HG03066 (cell line): ENCODE measurements around the gene ELL.

Experiments
- ATAC-seq: cut with Tn5 transposase; IDR thresholded peaks from one replicate; pipeline ENCODE4 v1.9.1; 2021; ENCODE audit warnings: low read depth; ENCODE audit not compliant: unreplicated experiment

ELL gene

DNA sequence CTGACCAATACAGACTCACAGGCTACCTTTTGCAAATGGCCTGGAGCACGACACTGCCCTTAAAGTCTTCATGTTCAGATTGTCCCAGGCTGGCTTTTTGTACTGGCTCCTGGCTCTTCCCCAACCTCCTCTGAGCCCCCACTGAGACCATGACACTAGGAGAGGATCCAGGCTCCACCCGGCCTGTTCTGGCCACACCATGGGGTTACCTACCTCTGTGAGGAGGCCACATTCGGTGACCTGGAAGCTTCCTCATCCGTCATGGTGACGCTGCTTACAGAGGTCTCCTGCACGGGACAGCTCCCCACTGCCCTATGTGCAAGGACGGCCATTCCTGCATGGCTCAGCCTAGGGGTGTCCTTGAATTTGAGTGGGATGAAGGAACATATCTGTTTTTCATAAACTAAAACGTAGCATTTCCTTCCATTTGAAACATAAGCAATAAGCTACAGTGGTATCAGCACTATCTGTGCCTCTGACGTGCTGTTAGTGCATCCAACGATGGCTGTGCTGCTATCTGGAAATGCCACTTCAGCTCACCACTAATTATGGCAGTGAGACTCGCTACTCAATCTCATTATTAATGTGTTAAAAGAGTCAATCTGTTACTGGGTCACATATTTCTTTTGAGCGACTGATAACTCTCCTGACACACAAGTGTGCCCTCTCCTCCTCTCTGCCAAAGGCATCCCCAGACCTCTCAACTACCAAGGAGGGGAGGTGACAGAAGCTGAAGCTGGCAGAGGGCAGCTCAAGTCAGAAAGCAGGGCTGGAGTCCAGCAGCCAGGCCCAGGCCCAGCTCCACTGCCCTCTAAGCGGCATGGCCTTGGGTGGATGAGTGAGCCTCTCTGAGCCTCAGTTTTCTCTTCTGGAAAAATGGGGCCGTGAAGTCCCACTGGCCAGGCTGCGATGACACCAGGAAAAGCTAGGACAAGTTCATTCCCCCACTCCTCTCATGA lies 29.6 kb downstream of the ELL start:
- ATAC-seq = no peak

DNA sequence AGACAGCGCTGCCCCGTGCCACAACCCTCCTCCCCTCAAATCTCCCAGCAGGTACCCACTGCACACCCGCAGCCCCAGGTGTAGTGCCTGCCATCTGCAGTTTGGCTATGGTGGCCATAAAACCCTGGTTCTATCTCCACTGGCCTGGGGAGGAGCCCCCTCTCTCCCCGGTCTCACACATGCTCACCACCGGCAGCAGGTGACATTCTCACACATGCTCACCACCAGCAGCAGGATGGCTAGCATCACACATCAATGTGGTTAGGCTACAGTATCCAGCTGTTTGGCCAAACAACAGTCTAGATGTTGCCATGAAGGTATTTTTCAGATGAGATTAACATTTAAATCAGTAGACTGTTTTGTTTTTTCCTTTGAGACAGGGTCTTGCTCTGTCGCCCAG lies 31.1 kb downstream of the ELL start:
- ATAC-seq = no peak

DNA sequence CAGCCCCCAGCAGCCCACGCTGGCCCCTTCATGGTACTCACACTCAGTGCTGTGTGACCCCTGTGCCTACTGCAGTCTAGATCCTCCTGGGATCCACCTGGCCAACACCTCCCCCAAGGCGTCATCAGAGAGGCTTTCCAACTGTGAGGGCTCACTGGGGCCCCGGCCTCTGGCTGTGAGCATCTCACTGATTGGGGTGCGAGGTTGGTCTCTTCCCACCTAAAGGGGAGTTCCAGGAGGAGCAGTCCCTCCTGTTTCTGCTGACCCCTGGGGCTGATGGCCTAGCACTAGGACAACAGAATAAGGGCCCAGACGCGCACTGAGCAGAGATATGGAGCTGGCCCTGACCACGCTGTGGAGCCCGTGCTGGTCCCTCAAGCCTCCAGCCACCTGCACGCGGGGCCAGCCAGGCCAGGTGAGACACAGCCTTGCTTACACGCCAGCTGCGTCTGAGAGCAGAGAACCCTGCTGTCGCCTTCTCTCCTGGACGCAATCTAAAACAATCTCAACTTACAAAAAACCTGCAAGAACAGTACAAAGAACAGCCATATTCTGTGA lies 32.2 kb downstream of the ELL start:
- ATAC-seq = no peak

DNA sequence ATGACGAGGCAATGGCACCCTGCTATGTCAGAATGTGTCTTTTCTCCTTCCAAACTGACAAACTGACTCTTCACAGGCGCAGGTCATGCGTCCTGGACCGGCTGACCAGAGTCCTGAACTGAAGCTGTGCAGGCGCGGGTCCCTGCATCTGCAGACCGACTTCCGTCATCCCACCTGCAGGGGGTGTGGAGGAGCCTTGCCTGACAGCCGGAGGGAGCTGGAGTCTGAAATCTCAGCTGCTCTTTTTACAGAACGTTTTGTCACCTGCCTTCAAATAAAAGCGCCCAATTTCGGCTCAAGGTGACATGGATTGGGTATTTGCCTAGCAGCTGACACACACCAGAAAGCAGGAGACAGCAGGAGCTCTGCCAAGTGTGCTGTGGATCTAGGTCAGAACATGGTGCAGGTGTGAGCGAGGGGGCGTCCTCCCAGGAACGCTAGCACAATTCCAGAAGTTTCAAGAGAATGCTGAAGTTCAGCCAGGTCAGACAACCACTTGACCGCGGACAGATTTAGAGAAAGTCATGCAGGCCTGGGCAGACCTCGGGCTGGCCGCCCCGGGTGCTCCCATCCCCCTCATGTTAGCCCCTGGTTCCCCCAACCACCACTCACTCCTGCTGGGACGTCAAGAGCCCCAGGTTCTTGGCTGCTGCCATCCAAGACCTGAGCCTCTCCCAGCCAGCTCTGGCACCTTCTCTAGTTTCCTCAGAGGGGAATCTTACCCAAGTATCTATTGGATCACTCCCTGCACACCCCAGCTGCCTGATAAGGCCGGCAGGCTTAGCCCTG lies 32.8 kb downstream of the ELL start:
- ATAC-seq = no peak

DNA sequence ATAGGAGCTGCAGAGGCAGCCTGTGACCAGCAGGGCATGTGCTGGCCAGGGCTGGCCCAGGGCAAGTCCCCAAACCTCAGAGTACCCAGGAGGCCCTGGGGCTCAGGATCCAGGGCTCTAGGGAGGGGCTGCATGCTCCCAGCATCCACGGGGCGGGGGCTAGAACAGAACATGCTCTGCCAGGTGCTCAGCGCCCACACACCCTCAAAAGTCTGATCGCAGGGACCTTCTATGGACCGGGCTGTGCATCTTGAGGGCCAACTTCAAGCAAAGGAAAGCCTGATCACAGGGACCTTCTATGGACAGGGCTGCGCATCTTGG lies 33.5 kb downstream of the ELL start:
- no peak for ATAC-seq

DNA sequence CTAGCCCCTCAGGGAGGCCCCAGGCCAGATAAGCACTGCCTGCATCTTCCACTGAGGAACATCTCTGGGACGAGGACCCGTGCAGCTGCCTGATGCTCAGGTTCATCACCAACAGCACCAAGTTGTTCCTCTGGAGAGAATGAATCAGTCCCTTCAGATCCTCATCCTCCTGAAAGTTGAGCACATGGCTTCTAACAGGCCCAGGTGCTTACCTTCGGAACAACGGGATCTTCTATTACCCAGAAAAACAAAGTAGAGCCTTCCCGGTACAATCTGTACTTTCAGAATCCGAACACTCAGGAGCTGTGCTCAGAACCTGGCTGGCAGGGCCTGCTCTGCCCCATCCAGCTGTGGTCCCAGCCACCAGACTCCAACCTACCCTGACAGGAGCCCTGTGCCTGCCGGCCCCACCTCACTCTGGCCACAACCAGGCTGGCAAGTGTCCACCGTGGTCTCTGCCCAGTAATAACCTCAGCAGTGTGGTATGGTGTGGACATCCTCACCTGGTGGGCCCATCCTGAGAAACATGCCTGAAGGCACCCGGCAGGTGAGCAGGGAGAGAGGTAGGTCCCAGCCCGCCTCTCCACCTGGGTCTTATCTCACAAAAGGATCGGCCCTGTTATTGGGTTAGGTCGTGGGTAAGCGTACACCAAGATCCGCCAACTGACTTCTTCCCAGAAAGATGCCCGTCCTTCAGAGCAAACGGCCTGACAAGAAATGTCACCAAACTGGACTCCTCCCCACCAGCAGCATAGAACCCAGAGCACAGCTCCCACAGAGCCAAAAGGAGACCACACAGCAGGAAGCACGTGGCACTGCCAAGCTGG lies 34.1 kb downstream of the ELL start:
- ATAC-seq = no peak

DNA sequence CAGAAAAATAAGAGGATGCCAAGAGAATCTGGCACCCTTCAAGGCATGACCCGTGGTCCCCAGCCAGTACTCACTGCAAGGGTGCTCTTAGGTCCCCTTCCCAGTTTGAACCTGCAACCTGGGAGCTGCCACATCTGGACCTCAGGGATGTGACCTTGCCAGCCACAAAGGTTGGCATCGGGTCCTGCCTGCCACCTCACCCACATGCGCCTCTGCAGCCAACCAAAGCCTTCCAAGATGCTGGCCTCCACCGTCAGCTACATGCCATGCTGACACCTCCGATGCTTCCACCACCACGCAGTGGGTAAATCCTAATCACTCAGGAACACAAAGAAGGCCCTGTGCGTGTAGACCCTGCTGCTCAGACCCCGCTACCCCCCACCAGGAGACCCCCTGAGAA lies 35.1 kb downstream of the ELL start:
- no peak for ATAC-seq

DNA sequence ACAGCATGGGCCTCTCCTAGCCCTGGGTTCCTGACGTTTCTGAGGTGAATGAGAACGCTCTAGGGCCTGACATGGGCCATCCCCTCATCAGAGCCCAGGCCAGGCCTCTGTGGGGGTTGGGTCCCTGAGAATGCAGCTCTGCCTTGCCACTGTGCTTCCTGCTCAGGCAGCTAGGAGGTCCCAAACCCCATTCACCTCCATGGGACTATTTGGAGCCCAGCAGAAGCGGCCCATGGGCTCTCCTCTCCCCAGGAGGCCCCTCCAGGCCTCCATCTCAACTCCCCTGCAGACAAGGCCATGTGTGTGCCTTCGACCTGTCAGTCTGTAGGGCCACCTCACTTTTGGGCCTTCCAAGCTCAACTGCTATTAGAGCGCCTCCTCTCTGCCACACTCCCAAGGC lies 36.9 kb downstream of the ELL start:
- no peak for ATAC-seq

DNA sequence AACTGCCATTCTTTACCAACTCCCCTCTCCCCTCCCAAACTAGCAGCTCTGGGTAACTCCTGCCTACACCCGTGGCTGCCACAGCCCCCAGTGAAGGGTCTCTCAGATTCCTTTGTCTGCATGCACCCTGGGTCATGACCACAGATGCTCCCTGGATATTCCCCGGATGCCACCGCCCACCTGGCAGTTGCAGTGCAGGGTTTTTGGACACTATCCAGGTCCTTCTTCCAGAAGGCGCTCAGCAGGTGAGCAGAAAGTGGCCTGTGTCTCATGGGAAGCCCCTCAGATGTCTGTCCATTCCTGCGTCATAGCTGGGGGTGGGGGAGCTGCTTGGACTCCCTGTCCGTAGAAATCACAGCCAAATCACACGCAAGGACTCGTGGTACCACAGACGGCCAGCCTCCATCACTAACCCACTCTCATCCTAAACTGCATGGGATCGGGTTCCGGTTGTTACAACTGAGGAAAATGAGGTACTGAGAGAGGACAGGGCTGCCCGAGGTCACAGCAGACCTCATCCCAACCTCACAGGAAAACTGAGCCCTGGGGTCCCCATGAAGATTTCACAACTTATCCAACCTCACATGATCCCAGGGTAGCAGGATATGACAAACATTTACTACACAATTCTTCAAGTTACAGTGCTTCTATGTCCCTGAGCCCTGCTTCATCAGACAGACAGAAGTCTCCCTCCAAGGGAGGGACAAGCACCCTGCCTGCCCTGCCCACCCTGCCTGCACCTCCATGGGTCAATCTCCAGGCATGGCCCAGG lies 38.6 kb downstream of the ELL start:
- ATAC-seq = no peak

DNA sequence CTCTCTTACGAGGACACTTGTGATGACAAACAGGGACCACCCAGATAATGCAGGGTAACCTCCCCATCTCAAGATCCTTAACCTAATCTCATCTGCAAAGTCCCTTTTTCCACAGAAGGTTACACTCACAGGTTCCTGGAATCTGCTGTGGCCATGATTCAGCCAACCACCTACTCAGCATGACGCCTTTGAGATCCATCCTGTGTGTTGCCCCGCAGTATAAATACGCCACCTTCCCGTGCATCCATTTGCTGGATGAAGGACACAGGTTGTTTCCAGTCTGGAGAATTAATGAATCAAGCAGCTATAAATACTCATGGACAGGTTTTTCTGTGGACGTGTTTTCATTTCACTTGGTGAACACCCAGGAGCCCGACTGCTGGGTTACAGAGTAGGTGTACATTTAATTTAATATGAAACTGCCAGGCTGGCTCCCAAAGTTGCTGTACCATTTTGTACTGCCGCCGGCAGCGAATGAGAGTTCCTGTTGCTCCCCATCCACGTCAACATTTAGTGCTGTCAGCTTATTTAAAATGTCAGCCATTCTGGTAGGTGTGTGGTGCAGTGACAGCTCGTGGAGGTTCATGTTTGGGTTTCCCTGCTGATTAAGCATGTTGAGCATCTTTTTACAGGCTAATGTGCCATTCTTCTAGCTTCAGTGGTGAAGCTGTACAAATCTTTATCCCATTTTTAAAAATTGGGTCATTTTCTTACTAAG lies 40.2 kb downstream of the ELL start:
- no peak for ATAC-seq

DNA sequence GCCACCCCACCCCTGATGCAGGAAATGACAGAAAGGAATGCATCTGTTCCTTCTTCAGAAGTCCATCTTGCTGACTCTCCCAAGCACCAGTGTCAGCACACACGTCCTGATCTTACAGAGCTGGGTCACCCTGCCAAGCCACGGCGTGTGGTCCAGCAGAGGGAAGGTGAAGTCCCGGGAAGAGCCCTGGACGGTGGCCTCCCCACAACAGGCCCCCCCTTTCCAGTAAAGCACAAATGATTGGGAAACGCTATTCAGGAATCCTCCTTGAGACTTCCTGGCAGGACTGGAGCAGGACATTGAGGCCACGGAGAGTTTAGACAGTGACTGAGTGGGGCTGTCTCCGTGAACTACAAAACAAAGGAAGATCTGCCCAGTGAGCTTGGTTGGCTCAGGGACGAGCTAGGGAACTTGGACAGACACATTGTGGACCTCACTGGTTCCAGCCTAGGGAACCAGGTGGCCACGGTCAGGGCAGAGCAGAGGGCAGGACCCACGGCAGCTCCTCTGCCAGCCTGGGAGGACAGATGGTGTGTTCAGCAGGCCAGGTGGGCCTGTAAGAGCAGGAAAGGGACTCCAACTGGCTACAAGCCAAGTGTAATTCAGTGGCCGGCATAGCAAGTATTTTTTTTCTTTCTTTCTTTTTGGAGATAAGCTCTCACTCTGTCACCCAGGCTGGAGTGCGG lies 41.7 kb downstream of the ELL start:
- ATAC-seq = no peak

DNA sequence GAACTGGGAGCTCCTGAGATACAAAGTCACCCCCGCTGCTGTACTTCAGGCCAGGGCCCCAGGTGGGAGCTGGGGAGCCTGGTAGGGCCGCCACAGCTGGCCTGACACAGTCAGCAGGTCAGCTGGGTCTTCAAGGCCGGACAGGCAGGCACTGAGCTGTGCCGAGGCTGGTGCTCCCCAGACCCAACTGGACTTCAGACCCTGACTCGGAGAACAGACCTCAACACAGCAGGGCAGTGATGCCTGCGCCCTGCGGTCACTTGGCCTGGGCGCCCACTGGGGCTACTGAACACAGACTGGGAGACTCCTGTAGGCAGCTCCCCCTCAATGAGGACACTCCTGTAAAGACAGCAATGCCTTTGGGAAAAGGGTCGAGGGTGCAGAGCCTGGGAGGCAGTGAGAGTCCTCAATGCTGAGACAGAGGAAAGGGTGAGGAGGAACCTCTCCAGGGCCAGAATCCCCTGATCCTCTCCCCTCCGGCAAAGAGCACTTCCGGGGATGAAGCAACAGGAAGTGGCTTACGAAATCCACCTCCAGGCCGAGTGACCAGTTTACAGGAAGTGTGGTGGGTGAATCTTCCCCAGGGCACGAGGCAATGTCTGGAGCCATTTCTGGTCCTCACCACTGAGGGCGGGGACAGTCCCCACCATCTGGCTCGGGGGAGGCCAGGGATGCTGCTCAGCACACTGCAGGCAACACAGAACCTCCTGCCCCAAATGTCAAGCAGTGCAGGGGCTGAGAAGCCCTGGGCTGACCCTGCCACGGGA lies 43.1 kb downstream of the ELL start:
- ATAC-seq = peak; percentile 73

DNA sequence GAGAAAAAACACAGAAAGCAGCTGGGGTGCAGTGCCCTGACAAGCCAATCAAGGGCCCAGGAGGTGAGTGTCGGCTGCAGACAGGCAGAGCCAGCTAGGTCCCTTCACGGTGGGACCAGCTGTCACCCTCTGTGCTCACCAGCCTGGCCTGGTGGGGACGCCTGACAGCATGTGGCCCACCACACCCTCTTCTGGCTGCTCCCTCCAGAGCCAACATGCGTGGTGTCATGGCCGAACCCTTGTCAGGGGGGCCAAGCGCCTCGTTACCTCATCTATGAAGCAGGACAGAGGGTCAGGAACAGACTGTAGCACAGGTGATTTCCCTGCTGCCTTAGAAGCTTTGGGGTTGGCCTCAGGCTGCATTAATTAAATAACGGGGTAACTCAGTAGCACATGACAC lies 43.9 kb downstream of the ELL start:
- no peak for ATAC-seq

DNA sequence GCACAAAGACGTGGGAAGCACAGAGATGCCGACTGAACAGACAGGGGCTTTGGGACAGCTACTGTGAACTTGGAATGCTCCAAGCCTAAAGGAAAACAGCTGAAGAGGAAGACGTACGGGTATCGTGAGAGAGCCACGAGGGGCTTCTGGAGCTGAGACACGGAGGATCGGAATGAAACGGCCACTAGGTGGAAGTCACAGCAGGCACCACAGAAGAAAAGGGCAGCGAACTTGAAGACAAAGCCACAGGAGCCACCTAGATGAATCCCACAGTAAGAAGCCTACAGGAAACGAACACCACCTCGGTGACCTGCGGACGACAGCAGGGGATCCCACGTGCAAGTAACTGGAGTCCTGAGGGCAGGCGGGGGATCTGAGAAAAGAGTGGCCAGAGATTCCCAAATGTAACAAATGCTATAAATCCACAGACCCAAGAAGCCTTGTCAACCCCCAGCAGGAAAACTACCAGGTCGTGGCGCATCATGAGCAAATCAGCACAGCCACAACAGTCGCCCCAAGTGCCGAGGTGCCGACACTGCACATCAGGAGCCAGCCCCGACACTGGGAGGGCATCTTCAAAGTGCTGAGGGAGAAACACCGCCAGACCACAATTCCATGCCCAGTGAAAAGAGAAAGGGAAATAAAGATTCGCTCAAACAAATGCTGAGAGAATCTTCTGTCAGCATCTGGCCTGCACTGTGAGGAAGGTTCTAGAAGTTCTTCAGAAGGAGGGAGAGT lies 44.7 kb downstream of the ELL start:
- no peak for ATAC-seq

DNA sequence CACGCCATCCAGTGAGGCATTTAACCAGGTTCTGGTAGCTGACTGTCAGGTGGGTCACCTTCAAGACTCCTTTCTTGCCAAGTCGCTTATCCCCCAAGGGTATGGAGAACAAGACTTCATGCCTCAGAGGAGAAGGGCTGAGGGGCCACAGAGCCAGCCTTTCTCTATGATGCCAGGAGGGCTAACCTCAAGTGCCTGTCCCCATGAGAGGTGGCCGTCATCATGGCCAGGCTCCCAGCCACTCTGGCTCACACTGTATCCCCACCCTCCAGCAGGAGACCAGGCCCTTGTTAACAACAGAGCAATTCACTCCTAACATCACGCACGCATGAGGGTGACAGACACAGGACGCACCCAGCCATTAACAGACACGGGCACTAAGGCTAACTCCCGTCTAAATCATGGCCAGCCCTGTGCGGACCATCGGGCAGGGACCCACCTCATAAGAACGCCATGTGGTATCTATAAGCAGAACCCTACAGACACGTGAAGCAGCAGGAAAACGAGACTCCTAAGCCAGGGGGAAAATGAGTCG lies 45.3 kb downstream of the ELL start:
- no peak for ATAC-seq

DNA sequence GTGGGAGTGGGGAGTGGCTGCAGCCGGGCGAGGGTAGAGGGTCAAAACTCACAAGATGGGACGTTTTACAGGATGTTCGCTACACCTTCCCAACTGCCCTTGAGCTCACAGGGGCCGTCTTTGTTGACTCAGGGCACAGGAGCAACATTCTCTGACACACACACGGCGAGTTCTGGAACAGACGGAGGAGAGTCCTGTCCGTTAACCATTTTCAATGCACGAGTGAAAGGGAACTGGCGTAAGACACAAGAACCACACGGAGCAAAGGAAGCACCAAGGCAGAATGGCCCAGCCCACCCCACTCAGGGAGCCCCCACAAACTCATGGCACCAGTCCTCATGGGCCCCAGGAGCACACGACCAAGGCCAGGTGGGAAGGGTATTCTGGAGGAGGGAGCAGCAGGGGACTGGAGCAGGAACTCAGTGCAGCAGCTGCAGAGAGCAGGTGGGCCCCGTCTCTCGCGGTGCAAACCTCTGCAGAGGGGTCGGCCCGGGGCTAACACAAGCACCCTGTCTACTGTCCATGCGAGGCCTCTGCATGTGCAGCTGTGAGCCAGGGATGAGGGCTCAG lies 46.0 kb downstream of the ELL start:
- ATAC-seq = no peak

DNA sequence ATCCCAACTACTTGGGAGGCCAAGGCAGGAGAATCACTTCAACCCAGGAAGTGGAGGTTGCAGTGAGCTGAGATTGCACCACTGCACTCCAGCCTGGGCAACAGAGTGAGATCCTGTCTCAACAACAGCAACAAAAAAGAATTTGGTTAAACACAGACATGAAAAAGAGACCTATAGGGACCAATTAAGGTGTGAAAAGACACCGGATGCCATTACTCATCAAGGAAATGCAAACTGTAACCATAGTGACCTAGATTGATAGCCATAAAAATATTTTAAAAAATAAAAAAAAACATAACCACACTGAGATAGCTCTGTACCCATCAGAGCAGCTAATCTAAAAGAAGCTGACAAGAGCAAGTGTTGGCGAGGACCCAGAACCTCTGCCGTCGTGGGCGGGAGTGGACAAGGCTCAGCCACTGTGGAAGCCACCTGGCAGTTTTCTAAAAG lies 46.8 kb downstream of the ELL start:
- ATAC-seq = no peak
